GM12878 (cell line): ENCODE measurements around the gene SLC11A1. TPM values are rescaled to one million over a fixed set of nuclear protein-coding genes. Genes with fewer than 3 reads are reported as not detected.

Source experiments
- ATAC-seq: fragments of 200-7000 bp; cut with Tn5 transposase; 3 replicates; pipeline ENCODE4 v1.9.1; 2020; ENCODE audit warnings: mild to moderate bottlenecking, moderate library complexity
- BruUV-seq: library from RNA; stranded (reverse); fragments of 400-500 nt; replicated peaks from 2 replicates; lab custom pipeline; 2021; lab: Mats Ljungman, UMichigan
- CTCF ChIA-PET: fragments of 300-600 bp; sonication (Branson Sonifier 250); formaldehyde crosslinking; extraction: SDS; loops from one replicate; lab custom pipeline; 2021; ENCODE audit warnings: inconsistent platforms; lab: Yijun Ruan, JAX
- POLR2A ChIA-PET: fragments of 350-600 bp; formaldehyde crosslinking; extraction: SDS; loops from one replicate; lab custom pipeline; 2021; ENCODE audit warnings: inconsistent platforms; lab: Charles Lee
- RAD21 ChIA-PET: fragments of 300-600 bp; sonication (Branson Sonifier 250); formaldehyde crosslinking; loops from one replicate; lab custom pipeline; 2023; ENCODE audit warnings: antibody characterized with exemption; ENCODE audit not compliant: unreplicated experiment; lab: Charles Lee
- SMC1A ChIA-PET: fragments of 300-600 bp; sonication (Branson Sonifier 250); formaldehyde crosslinking; loops from one replicate; lab custom pipeline; 2023; ENCODE audit not compliant: unreplicated experiment, uncharacterized antibody; lab: Charles Lee
- DNase-seq: peaks from one replicate; pipeline ENCODE4 v3.0.0-alpha.2; 2011; ENCODE audit warnings: low read depth, low spot score
- FAIRE-seq: peaks from 3 replicates; lab custom pipeline; 2011; peaks lifted over from hg19 to GRCh38; lab: Jason Lieb, UNC
- H2AFZ ChIP-seq: 2 replicates; pipeline ENCODE4 v1.6.0; 2011; ENCODE audit warnings: low read depth, low read length, control low read depth; ENCODE audit not compliant: control insufficient read depth
- H3K27ac ChIP-seq: 2 replicates; pipeline ENCODE4 v1.5.1; 2011; ENCODE audit warnings: control low read depth; ENCODE audit not compliant: control insufficient read depth, insufficient read depth
- H3K27me3 ChIP-seq, 2 experiments: replicated peaks in 1 of 2; 2 replicates each; pipeline versions ENCODE4 v1.6.0 to v1.6.1; 2011; ENCODE audit warnings: low read length in 1 of 2; ENCODE audit not compliant: control insufficient read depth in 2 of 2, insufficient read depth in 2 of 2
- H3K36me3 ChIP-seq, 2 experiments: 2 replicates each; pipeline ENCODE4 v1.5.1; 2011; ENCODE audit warnings: low read length in 1 of 2; ENCODE audit not compliant: control insufficient read depth in 2 of 2, insufficient read depth in 2 of 2
- H3K4me1 ChIP-seq: 2 replicates; pipeline ENCODE4 v1.6.1; 2011; ENCODE audit warnings: mild to moderate bottlenecking, low read length, moderate library complexity, mixed read lengths; ENCODE audit not compliant: control insufficient read depth, insufficient read depth
- H3K4me2 ChIP-seq: 2 replicates; pipeline ENCODE4 v1.6.0; 2011; ENCODE audit warnings: control low read depth; ENCODE audit not compliant: control insufficient read depth, insufficient read depth
- H3K4me3 ChIP-seq: fragments of 200-600 bp; sonication (generic); 2 replicates; pipeline ENCODE4 v1.5.1; 2016
- H3K79me2 ChIP-seq: 2 replicates; pipeline ENCODE4 v1.6.0; 2011; ENCODE audit warnings: low read length; ENCODE audit not compliant: control insufficient read depth, insufficient read depth
- H3K9ac ChIP-seq: 2 replicates; pipeline ENCODE4 v1.8.0; 2011; ENCODE audit warnings: low read length, control low read depth, mixed read lengths; ENCODE audit not compliant: control insufficient read depth, insufficient read depth
- H3K9me3 ChIP-seq: replicated peaks from 3 replicates; pipeline ENCODE4 v1.5.1; 2011; ENCODE audit warnings: mild to moderate bottlenecking, low read length; ENCODE audit not compliant: control insufficient read depth, insufficient read depth
- H4K20me1 ChIP-seq: 2 replicates; pipeline ENCODE4 v1.6.0; 2011; ENCODE audit not compliant: control insufficient read depth, insufficient read depth
- CHD1 ChIP-seq: IDR thresholded peaks from 2 replicates; pipeline ENCODE4 v1.6.1; 2012; ENCODE audit warnings: low read depth, low read length, improper control_type of control experiment
- EGR1 ChIP-seq, 2 experiments: IDR thresholded peaks; 1 replicate in 1 of 2; 2 replicates in 1 of 2; pipeline ENCODE4 v1.6.1; 2011 to 2012; ENCODE audit warnings: low read depth in 2 of 2, low read length in 2 of 2, borderline replicate concordance in 1 of 2, mild to moderate bottlenecking in 1 of 2, moderate library complexity in 1 of 2
- EP300 ChIP-seq, 2 experiments: fragments of 150-350 bp in 1 of 2; IDR thresholded peaks; 2 replicates each; pipeline ENCODE4 v1.6.1; 2011 to 2012; ENCODE audit warnings: low read depth in 2 of 2, low read length in 2 of 2, borderline replicate concordance in 1 of 2, improper control_type of control experiment in 1 of 2, inconsistent platforms in 1 of 2; ENCODE audit not compliant: control insufficient read depth in 1 of 2
- KLF5 ChIP-seq: fragments of 450-650 bp; IDR thresholded peaks from 2 replicates; pipeline ENCODE4 v1.6.1; 2014; ENCODE audit warnings: mild to moderate bottlenecking; ENCODE audit not compliant: partially characterized antibody
- WGBS: methylation state at CpG from one replicate; pipeline ENCODE4 v1.1.6; 2016; ENCODE audit warnings: low lambda C conversion rate; ENCODE audit not compliant: insufficient replicate concordance, insufficient coverage; ENCODE audit errors: missing lambda C conversion rate; 5-methylcytosine and 5-hydroxymethylcytosine counted together
- in situ Hi-C: fragments of 300-500 bp; cut with MboI; formaldehyde crosslinking; loops from 9 replicates; pipeline ENCODE4 v1.14.3; 2018; ENCODE audit warnings: mixed read lengths
- intact Hi-C: fragments of 100-400 bp; cut with micrococcal nuclease; formaldehyde crosslinking; loops from one replicate; pipeline ENCODE4 v1.14.2; 2022; ENCODE audit not compliant: unreplicated experiment
- polyA plus RNA-seq, 11 experiments: library from polyadenylated mRNA; depleted of rRNA in 4 of 11; unstranded in 6 of 11; stranded (reverse) in 5 of 11; fragments of >200 nt; fragmentation: Nextera tagmentation in 4 of 11; fragmentation: Illumina TruSeq in 1 of 11; extraction: Ambion mirVana in 4 of 11; extraction: Trizol in 1 of 11; gene quantifications; 1 replicate in 1 of 11; 2 replicates in 10 of 11; pipeline versions ENCODE4 v1.2.1 to v1.2.3, GENCODE V29; 2011 to 2016; ENCODE audit warnings: inconsistent platforms in 2 of 11, missing spikeins in 2 of 11, low read depth in 1 of 11
- total RNA-seq, 4 experiments: library from RNA; depleted of rRNA in 3 of 4; stranded (reverse); fragments of >200 nt in 3 of 4; fragmentation: Illumina TruSeq in 1 of 4; extraction: Trizol in 1 of 4; gene quantifications; 2 replicates each; pipeline versions ENCODE4 v1.2.1 to v1.2.3, GENCODE V29; 2013 to 2021
- TF ChIP-seq, protein P1 (sequence below): fragments of 450-650 bp; IDR thresholded peaks from 2 replicates; pipeline ENCODE4 v1.6.1; 2018; ENCODE audit warnings: mild to moderate bottlenecking, low read depth, moderate library complexity; ENCODE audit not compliant: partially characterized antibody
- TF ChIP-seq, protein P2 (sequence below): fragments of 450-650 bp; IDR thresholded peaks from 2 replicates; pipeline ENCODE4 v1.6.1; 2018; ENCODE audit warnings: borderline replicate concordance, mild to moderate bottlenecking; ENCODE audit not compliant: partially characterized antibody
- TF ChIP-seq, protein P3 (sequence below): IDR thresholded peaks from 2 replicates; pipeline ENCODE4 v1.6.1; 2011; ENCODE audit warnings: low read depth, mild to moderate bottlenecking, low read length, moderate library complexity, borderline replicate concordance; ENCODE audit errors: extremely low read depth
- TF ChIP-seq, protein P4 (sequence below): fragments of 450-650 bp; IDR thresholded peaks from 2 replicates; pipeline ENCODE4 v1.6.1; 2014; ENCODE audit warnings: mild to moderate bottlenecking

The SLC11A1 gene
- total and polyA plus RNA-seq, 10 of the 15 experiments (the other 5 are each of a cell fraction or from before 2014, with no cell fraction given): 0.03 to 0.38 (median 0.12) TPM

DNA sequence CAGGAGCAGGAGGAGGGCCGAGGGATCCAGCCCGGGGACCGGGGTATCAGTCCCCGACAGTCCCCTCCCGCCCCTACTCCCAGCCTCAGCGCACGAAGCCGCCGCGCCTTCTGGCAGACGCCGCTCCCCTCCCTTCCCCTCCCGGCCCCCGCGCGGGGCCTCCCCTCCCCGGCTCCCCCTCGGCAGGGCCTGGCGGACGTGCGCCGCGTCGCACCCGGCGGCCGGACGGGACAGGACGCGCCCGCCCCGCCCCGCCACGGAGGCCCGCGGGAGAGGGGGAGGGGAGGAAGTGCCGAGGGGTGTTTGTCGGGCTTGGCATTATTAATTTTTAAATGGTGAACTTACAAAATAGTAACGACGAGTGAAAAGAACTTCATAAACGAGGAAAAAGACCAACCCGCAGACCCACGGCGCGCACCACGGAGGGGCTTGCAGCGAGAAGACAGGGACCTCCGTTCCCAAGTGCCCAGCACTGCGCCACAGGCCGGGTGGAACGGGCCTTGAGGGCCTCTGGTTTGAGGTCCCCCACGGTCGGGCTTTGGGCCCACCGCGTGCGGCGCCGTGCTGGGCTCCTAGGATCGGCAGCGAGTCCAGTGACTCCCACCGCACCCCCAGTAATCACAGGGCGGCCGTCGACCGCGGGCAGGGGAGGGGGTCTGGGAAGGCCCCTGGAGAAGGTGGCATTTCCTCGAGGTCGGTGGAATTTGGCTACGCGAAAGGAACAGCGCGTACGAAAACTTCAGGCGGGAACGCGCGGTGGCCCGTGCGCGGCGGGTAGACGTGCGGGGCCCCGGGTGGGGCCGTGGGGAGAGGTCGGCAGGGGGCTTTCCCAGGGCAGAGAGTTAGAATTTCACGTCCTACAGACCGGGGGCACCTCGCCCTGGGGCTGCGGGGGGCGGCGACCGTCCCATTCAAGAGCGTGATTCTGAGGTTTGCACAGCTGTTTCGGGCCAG lies 16.6 kb downstream of the SLC11A1 start (continued):
- TF ChIP-seq, protein P1, sequence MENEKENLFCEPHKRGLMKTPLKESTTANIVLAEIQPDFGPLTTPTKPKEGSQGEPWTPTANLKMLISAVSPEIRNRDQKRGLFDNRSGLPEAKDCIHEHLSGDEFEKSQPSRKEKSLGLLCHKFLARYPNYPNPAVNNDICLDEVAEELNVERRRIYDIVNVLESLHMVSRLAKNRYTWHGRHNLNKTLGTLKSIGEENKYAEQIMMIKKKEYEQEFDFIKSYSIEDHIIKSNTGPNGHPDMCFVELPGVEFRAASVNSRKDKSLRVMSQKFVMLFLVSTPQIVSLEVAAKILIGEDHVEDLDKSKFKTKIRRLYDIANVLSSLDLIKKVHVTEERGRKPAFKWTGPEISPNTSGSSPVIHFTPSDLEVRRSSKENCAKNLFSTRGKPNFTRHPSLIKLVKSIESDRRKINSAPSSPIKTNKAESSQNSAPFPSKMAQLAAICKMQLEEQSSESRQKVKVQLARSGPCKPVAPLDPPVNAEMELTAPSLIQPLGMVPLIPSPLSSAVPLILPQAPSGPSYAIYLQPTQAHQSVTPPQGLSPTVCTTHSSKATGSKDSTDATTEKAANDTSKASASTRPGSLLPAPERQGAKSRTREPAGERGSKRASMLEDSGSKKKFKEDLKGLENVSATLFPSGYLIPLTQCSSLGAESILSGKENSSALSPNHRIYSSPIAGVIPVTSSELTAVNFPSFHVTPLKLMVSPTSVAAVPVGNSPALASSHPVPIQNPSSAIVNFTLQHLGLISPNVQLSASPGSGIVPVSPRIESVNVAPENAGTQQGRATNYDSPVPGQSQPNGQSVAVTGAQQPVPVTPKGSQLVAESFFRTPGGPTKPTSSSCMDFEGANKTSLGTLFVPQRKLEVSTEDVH: no peak

DNA sequence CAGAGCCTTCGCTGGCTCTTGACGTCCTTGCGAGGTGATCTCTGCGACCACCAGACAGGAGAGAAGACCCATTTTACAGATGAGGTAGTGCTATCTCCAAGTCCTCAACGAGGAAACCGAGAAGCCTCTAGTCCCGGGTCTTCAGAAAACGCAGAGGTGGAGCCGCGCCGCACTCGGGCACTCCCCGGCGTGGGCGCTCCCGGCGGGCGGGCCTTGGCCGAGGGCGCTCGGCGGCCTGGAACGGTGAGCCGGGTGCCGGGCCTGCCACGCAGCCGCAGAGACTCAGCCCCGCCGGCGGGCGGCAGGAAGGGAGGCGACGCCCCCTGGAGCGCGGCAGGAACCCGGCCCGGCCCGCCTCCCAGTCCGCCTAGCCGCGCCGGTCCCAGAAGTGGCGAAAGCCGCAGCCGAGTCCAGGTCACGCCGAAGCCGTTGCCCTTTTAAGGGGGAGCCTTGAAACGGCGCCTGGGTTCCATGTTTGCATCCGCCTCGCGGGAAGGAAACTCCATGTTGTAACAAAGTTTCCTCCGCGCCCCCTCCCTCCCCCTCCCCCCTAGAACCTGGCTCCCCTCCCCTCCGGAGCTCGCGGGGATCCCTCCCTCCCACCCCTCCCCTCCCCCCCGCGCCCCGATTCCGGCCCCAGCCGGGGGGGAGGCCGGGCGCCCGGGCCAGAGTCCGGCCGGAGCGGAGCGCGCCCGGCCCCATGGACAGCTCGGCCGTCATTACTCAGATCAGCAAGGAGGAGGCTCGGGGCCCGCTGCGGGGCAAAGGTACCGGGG lies 17.5 kb downstream of the SLC11A1 start, which contains the start of gene CTDSP1:
CTDSP1 (plus strand) TSS at position 478 of the 776 bp plus-strand sequence; CDS start at position 701, 223 bp downstream.
- Histone ChIP-seq H3K4me2 (peak within 1 kb of the TSS; percentile 73), H3K9ac (peak within 1 kb of the TSS; percentile 95), H3K4me3 (peak within 1 kb of the TSS; percentile 90), H4K20me1 (peaks cover 4% of the 10 kb centered on the region; the same call in 1 of the 2 replicates), H3K4me1 (peaks cover 31% of the 10 kb centered on the region), H3K27me3 (no peaks in the 10 kb centered on the region), H2AFZ (peak within 1 kb of the TSS; percentile 69), H3K79me2 (peaks cover 49% of the 10 kb centered on the region), H3K27ac (peak within 1 kb of the TSS; percentile 96), H3K9me3 (no peaks in the 10 kb centered on the region), H3K36me3 (peaks cover 7 to 10% of the 10 kb centered on the region in 2 experiments; a peak in 3 of 4 replicates)
- ChIA-PET SMC1A (interaction anchor here (0.8 kb wide), 1 partner anchor 68 kb away, joined by 3 read pairs; no protein-coding TSS in a partner anchor), CTCF (interaction anchor here (0.7 kb wide), 2 partner anchors 43 to 106 kb away, joined by 3 read pairs; partner anchors contain the start of gene CATIP), RAD21 (interaction anchor here (0.7 to 1.4 kb wide), 8 partner anchors 43 to 287 kb away, joined by 3 to 6 read pairs (median 3); partner anchors contain the start of genes BCS1L, CATIP, PNKD and ZNF142), POLR2A (interaction anchor here (0.5 kb wide), 1 partner anchor 106 kb away, joined by 3 read pairs; no protein-coding TSS in a partner anchor)
- WGBS: under 1% methylated on average over 47 of the region's 78 CpGs
- BruUV-seq: no TSS peak
- intact Hi-C loops: loop anchor here (2.0 to 5.0 kb wide), 4 partner anchors 42 to 258 kb away; partner anchors contain the start of genes ARPC2, BCS1L, CATIP and CNOT9
- DNase-seq (peak; percentile 73), FAIRE-seq (peak; percentile 98), ATAC-seq (peak; percentile 68)
- in situ Hi-C loops: loop anchor here (10.0 to 25.0 kb wide), 2 partner anchors 112 to 445 kb away; partner anchors contain the start of gene TMBIM1
- TF ChIP-seq, protein P2, sequence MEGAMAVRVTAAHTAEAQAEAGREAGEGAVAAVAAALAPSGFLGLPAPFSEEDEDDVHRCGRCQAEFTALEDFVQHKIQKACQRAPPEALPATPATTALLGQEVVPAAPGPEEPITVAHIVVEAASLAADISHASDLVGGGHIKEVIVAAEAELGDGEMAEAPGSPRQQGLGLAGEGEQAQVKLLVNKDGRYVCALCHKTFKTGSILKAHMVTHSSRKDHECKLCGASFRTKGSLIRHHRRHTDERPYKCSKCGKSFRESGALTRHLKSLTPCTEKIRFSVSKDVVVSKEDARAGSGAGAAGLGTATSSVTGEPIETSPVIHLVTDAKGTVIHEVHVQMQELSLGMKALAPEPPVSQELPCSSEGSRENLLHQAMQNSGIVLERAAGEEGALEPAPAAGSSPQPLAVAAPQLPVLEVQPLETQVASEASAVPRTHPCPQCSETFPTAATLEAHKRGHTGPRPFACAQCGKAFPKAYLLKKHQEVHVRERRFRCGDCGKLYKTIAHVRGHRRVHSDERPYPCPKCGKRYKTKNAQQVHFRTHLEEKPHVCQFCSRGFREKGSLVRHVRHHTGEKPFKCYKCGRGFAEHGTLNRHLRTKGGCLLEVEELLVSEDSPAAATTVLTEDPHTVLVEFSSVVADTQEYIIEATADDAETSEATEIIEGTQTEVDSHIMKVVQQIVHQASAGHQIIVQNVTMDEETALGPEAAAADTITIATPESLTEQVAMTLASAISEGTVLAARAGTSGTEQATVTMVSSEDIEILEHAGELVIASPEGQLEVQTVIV: peak; percentile 55
- 0 out of 2 replicates have a peak, but pooled peaks have one; percentile 28 for TF ChIP-seq CHD1
- peak; percentile 59 for TF ChIP-seq KLF5
- TF ChIP-seq EGR1 (IDR thresholded peaks at IDR 0.05; ENCODE audit: borderline replicate concordance in 1 of 2, low read depth in 2 of 2, low read length in 2 of 2): peak in 1 of 2 experiments; percentile 74; a peak in 2 of 3 replicates
- TF ChIP-seq, protein P3, sequence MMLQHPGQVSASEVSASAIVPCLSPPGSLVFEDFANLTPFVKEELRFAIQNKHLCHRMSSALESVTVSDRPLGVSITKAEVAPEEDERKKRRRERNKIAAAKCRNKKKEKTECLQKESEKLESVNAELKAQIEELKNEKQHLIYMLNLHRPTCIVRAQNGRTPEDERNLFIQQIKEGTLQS: no peak
- TF ChIP-seq, protein P4, sequence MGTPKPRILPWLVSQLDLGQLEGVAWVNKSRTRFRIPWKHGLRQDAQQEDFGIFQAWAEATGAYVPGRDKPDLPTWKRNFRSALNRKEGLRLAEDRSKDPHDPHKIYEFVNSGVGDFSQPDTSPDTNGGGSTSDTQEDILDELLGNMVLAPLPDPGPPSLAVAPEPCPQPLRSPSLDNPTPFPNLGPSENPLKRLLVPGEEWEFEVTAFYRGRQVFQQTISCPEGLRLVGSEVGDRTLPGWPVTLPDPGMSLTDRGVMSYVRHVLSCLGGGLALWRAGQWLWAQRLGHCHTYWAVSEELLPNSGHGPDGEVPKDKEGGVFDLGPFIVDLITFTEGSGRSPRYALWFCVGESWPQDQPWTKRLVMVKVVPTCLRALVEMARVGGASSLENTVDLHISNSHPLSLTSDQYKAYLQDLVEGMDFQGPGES: 0 out of 2 replicates have a peak, but pooled peaks have one; percentile 39
- peak in 1 of 2 experiments; percentile 50; a peak in 1 of 4 replicates for TF ChIP-seq EP300 (IDR thresholded peaks at IDR 0.05; ENCODE audit: borderline replicate concordance in 1 of 2, control insufficient read depth in 1 of 2, low read depth in 2 of 2, low read length in 2 of 2)
